ENCODE measurements around the gene SLC6A13.

SLC6A13 gene

DNA sequence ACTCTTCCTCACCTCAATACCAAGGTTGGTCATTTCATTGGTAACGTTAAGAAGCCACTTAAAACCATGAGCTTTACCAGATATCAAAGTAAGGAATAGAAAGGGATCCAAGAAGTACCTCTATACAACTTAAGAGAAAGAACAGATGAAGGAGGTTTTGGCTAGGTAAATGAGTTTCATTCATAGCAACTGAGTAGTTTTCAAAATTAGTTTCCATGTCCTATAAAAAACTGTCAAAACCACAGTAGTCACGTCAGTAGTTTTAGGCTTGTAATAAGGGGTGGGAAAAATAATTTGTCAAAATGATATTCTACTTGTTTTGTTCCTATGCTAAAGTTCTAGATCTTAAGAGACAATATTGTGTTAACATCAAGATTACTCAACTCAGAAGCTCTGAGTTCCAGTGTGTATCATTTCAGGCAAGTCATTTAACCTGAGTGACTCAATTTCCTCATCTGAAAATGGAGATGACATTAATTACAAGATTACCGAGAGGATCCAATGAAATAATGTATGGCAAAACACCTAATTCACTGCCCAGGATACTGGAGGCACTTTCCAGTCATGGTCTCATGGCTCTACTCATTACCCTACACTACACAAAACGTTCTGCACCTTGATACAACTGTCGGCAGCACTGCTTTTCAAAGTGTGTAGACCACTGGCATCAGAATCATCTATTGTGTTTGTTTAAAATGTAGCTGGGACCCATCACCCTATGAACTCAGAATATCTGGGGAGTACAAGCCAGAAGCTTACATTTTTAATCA lies 24.1 kb upstream of the SLC6A13 start:
- peaks cover 2% of the 10 kb centered on the region; the same call in 1 of the 2 replicates for H3K79me2 ChIP-seq (ENCODE audit: insufficient read depth, low read length)
- no peak for DNase-seq
- H3K9ac ChIP-seq (ENCODE audit: low read depth, low read length) = no peak overlapping the region
- TF ChIP-seq EZH2 (IDR thresholded peaks at IDR 0.05; ENCODE audit: borderline replicate concordance, low read depth, low read length, severe bottlenecking) = no peak
- TF ChIP-seq, protein P1, sequence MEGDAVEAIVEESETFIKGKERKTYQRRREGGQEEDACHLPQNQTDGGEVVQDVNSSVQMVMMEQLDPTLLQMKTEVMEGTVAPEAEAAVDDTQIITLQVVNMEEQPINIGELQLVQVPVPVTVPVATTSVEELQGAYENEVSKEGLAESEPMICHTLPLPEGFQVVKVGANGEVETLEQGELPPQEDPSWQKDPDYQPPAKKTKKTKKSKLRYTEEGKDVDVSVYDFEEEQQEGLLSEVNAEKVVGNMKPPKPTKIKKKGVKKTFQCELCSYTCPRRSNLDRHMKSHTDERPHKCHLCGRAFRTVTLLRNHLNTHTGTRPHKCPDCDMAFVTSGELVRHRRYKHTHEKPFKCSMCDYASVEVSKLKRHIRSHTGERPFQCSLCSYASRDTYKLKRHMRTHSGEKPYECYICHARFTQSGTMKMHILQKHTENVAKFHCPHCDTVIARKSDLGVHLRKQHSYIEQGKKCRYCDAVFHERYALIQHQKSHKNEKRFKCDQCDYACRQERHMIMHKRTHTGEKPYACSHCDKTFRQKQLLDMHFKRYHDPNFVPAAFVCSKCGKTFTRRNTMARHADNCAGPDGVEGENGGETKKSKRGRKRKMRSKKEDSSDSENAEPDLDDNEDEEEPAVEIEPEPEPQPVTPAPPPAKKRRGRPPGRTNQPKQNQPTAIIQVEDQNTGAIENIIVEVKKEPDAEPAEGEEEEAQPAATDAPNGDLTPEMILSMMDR (IDR thresholded peaks at IDR 0.05; ENCODE audit: borderline replicate concordance, extremely low read depth, low read length, poor library complexity, severe bottlenecking) = no peak
- no peaks in the 10 kb centered on the region for H3K27me3 ChIP-seq (ENCODE audit: insufficient read depth, low read length, poor library complexity)
- no peak for ATAC-seq (ENCODE audit: insufficient read depth, low read depth)
- H3K27ac ChIP-seq (ENCODE audit: low read length) = no peak overlapping the region
- peaks cover 84% of the 10 kb centered on the region for H3K36me3 ChIP-seq (ENCODE audit: insufficient read depth, low read length)
- no peaks in the 10 kb centered on the region; the same call in 1 of the 2 replicates for H4K20me1 ChIP-seq (ENCODE audit: insufficient read depth, low read length)
- no peaks in the 10 kb centered on the region for H3K4me1 ChIP-seq (ENCODE audit: insufficient read depth, low read length)
- H2AFZ ChIP-seq (ENCODE audit: low read depth, low read length) = no peak overlapping the region
- H3K9me3 ChIP-seq (ENCODE audit: insufficient read depth, low read length, severe bottlenecking) = no peaks in the 10 kb centered on the region
- H3K4me2 ChIP-seq (ENCODE audit: insufficient read depth, low read length) = no peak overlapping the region
- H3K4me3 ChIP-seq (ENCODE audit: low read depth in 1 of 2, low read length in 2 of 2) = no peak overlapping the region

DNA sequence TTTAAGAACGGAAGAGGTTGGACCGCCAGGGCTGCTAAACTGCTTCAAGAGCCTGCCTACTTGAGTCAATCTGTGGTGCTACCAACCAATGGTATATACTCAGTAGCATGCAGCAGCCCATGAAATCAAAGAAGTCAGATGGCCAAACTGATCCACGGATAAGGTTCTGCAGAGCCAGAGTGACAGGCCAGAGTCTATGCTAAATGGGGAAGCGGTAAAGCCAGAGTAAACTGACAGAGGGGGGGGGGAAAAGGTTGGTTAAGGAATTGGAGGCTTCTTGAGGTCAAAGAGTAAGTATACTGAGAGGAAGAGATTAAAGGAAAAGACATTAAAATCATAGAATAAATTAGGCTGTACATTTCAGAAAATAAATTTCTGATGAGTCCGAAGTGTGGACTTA lies 15.4 kb upstream of the SLC6A13 start:
- TF ChIP-seq, protein P1 (IDR thresholded peaks at IDR 0.05; ENCODE audit: borderline replicate concordance, extremely low read depth, low read length, poor library complexity, severe bottlenecking) = no peak
- ATAC-seq (ENCODE audit: insufficient read depth, low read depth) = no peak
- no peak overlapping the region for H3K4me2 ChIP-seq (ENCODE audit: insufficient read depth, low read length)
- H3K4me3 ChIP-seq (ENCODE audit: low read depth in 1 of 2, low read length in 2 of 2) = no peak overlapping the region
- H3K36me3 ChIP-seq (ENCODE audit: insufficient read depth, low read length) = peaks cover 19% of the 10 kb centered on the region; the same call in 1 of the 2 replicates
- H3K9ac ChIP-seq (ENCODE audit: low read depth, low read length) = no peak overlapping the region
- no peaks in the 10 kb centered on the region for H3K9me3 ChIP-seq (ENCODE audit: insufficient read depth, low read length, severe bottlenecking)
- H2AFZ ChIP-seq (ENCODE audit: low read depth, low read length) = no peak overlapping the region
- H4K20me1 ChIP-seq (ENCODE audit: insufficient read depth, low read length) = no peaks in the 10 kb centered on the region; the same call in 1 of the 2 replicates
- no peaks in the 10 kb centered on the region for H3K79me2 ChIP-seq (ENCODE audit: insufficient read depth, low read length)
- H3K27me3 ChIP-seq (ENCODE audit: insufficient read depth, low read length, poor library complexity) = no peaks in the 10 kb centered on the region
- no peak overlapping the region for H3K27ac ChIP-seq (ENCODE audit: low read length)
- no peak for DNase-seq
- no peaks in the 10 kb centered on the region for H3K4me1 ChIP-seq (ENCODE audit: insufficient read depth, low read length)

DNA sequence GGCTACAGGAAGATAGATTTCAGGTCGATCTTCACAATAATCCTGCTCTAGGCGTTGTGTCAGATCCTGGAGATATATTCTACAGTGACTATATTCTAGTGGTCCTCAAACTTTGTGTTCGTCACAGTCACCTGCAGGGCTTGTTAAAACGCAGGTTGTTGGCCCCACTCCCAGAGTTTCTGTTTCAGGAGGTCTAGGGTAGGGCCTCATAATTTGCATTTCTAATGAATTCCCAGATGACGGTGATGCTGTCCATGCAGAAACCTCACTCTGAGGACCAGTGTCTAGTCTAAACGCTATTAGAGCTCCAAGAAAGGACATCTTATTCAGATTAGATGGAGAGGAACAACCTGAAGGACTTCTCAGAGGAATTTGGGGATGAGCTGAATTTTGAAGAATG lies 13.2 kb upstream of the SLC6A13 start:
- Histone ChIP-seq H3K27ac (ENCODE audit: low read length) (no peak overlapping the region), H3K4me3 (ENCODE audit: low read depth in 1 of 2, low read length in 2 of 2) (no peak overlapping the region), H3K27me3 (ENCODE audit: insufficient read depth, low read length, poor library complexity) (no peaks in the 10 kb centered on the region), H3K4me2 (ENCODE audit: insufficient read depth, low read length) (no peak overlapping the region), H3K9ac (ENCODE audit: low read depth, low read length) (no peak overlapping the region), H3K4me1 (ENCODE audit: insufficient read depth, low read length) (no peaks in the 10 kb centered on the region), H2AFZ (ENCODE audit: low read depth, low read length) (no peak overlapping the region), H3K36me3 (ENCODE audit: insufficient read depth, low read length) (peaks cover 7% of the 10 kb centered on the region; the same call in 1 of the 2 replicates), H4K20me1 (ENCODE audit: insufficient read depth, low read length) (no peaks in the 10 kb centered on the region; the same call in 1 of the 2 replicates), H3K79me2 (ENCODE audit: insufficient read depth, low read length) (no peaks in the 10 kb centered on the region), H3K9me3 (ENCODE audit: insufficient read depth, low read length, severe bottlenecking) (no peaks in the 10 kb centered on the region)
- ATAC-seq (ENCODE audit: insufficient read depth, low read depth) (no peak), DNase-seq (no peak)
- no peak for TF ChIP-seq EZH2 (IDR thresholded peaks at IDR 0.05; ENCODE audit: borderline replicate concordance, low read depth, low read length, severe bottlenecking)
- TF ChIP-seq, protein P1 (IDR thresholded peaks at IDR 0.05; ENCODE audit: borderline replicate concordance, extremely low read depth, low read length, poor library complexity, severe bottlenecking) = no peak
